K562 (cell line): ENCODE measurements around the gene ELMO3.

Source experiments
- PHF20 ChIP-seq: fragments of 450-650 bp; IDR thresholded peaks from 2 replicates; pipeline ENCODE4 v1.6.1; 2018; ENCODE audit not compliant: partially characterized antibody
- TF ChIP-seq, protein P1 (sequence below), 3 experiments: IDR thresholded peaks in 2 of 3; conservative IDR thresholded peaks in 1 of 3; 2 replicates each; pipeline ENCODE4 v1.5.1; 2011 to 2012; ENCODE audit warnings: low read length in 3 of 3, mild to moderate bottlenecking in 3 of 3, control low read depth in 2 of 3, improper control_type of control experiment in 1 of 3, inconsistent platforms in 1 of 3, low read depth in 1 of 3, mixed read lengths in 1 of 3, moderate library complexity in 1 of 3; ENCODE audit not compliant: insufficient read depth in 2 of 3

DNA sequence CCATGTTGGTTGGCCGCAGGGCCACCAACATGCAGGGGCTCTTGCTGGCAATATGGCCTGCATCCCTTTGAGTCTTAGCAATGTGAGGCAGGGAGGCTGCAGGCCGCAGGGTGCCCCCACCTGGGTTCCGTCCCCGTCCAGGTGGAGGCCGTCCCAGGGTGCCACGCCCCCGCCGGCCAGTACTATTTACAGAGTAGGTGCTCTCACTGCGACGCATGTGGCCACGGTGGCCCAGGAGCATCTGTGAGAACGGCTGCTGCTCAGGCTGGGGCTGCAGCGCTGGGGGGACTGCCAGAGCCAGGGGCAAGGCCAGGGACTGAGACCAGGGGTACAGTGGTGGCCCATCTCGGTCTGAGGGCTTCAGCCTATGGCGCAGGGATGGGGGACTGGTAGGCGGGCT lies 18.8 kb upstream of the ELMO3 start:
- TF ChIP-seq, protein P1, sequence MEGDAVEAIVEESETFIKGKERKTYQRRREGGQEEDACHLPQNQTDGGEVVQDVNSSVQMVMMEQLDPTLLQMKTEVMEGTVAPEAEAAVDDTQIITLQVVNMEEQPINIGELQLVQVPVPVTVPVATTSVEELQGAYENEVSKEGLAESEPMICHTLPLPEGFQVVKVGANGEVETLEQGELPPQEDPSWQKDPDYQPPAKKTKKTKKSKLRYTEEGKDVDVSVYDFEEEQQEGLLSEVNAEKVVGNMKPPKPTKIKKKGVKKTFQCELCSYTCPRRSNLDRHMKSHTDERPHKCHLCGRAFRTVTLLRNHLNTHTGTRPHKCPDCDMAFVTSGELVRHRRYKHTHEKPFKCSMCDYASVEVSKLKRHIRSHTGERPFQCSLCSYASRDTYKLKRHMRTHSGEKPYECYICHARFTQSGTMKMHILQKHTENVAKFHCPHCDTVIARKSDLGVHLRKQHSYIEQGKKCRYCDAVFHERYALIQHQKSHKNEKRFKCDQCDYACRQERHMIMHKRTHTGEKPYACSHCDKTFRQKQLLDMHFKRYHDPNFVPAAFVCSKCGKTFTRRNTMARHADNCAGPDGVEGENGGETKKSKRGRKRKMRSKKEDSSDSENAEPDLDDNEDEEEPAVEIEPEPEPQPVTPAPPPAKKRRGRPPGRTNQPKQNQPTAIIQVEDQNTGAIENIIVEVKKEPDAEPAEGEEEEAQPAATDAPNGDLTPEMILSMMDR (IDR thresholded peaks at IDR 0.05 in 2 of 3, conservative IDR thresholded peaks at IDR 0.05 in 1 of 3; ENCODE audit: insufficient read depth in 2 of 3, low read depth in 1 of 3, low read length in 3 of 3) = no peak
- TF ChIP-seq PHF20 = no peak
